Dermis lymphatic vessel endothelial cell (primary cell): Measurements from ENCODE around the gene NSRP1. TPM values are rescaled to one million over a fixed set of nuclear protein-coding genes. Genes with fewer than 3 reads are reported as not detected.

Experiments
- total RNA-seq: library from RNA; depleted of rRNA; stranded (reverse); fragments of >200 nt; gene quantifications from 2 replicates; pipeline ENCODE4 v1.2.1, GENCODE V29; 2014

NSRP1 gene, protein sequence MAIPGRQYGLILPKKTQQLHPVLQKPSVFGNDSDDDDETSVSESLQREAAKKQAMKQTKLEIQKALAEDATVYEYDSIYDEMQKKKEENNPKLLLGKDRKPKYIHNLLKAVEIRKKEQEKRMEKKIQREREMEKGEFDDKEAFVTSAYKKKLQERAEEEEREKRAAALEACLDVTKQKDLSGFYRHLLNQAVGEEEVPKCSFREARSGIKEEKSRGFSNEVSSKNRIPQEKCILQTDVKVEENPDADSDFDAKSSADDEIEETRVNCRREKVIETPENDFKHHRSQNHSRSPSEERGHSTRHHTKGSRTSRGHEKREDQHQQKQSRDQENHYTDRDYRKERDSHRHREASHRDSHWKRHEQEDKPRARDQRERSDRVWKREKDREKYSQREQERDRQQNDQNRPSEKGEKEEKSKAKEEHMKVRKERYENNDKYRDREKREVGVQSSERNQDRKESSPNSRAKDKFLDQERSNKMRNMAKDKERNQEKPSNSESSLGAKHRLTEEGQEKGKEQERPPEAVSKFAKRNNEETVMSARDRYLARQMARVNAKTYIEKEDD
- 10.7 and 20.0 TPM in 2 replicates for total RNA-seq

DNA sequence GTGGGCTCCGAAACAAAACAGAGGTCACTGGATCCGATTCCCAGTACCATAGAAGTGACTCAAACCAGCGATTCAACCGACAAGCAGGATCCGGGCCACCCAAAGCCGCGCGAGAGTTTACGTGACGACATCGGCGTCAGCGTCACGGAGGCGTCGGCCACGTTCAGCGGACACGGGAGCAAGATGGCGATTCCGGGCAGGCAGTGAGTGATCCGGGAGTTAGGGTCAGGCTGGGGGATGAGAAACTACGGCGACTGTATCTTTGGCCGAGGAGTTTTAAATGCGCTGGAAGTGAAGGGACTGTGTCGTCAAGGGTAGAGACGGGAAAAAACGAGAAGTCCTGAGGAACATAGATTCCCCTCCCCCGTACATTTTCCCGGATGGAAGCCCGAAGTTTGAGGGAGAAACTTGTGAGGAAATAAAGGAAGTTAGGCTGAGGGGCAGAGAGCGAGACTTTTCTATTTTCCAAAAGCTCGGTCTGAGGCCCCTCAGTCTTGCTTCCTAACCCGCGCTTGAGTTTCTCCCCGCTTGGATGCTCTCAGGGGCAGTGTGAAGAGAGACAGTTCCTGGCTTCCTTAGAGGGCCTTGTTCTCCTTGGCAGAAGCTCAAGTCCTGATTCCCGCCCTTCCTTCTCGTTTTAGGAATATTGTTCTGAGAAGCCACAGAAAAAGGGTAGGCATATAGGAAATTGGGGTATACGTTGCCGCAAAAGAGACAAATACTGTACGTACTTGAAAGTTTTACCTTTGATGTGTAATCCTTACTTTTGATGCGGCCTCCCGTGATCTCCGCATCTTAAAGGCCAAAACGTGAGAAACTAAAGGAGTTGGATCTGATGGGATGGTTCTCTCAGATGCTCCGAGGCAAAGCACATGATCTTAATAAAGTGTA lies at the start of gene NSRP1:
Gene NSRP1 (plus strand): TSS at position 156 of the 891 bp plus-strand sequence. CDS start 28 bp downstream, at position 184.

DNA sequence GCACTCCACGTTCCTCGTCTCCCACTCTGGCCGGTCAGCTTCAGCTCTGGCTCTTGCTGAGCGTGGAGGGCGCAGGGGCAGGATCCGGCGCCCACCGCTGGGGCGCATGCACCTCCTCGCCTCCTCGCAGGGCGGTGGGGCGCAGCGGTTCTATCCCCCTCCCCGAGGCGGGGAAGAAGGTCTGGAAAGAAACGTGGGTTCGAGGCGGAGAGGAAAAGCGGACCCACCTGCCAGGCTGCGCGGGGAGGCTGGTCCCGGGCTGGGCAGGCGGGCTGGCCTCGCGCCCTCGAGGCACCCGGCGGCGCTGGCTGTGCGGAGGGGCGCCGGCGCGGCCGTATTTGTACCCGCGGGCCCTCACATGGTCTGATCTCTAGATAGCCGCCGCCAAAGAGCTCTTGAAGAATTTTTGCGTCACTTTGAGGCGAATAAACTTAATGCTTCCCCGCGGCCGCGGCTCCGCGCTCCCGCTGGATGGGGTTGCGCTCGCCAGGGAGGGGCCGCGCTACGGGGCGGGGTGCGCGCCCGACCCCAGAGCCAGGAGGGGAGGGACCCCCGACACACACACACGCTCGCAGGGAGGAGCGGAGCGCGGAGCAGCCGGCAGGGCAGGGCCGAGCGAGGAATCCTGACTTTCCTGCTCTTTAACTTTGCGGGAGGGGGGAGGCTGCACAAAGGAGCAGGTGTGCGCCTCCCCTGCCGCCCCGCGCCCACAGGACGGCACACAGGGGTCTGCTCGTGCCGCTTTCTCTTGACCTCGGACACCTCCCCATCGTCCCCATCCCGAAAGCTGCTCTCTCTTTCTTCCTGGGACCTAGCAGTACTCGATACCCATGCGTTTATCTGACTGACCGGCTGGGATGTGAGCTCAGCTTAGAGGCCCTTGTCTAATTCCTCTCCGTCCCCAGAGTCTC lies 119.0 kb downstream of the NSRP1 start, which contains the start of gene SLC6A4:
Gene SLC6A4 (minus strand): TSS at position 312 of the 911 bp plus-strand sequence. CDS start 13,739 bp downstream, outside the sequence.

Other genes with a start within 250 kb of the NSRP1 start
- gene SSH2, start 186.6 kb upstream of the NSRP1 start, total RNA-seq, result 12.5 and 15.5 TPM in 2 replicates
- 0.22 and 0.34 TPM in 2 replicates for gene EFCAB5, start 175.2 kb upstream of the NSRP1 start, total RNA-seq
- 3.4 and 5.0 TPM in 2 replicates for gene SLC6A4, start 118.9 kb downstream of the NSRP1 start, total RNA-seq
- gene BLMH, start 175.1 kb downstream of the NSRP1 start, total RNA-seq, result 43.7 and 80.4 TPM in 2 replicates
- not detected in 2 replicates for gene TMIGD1, start 217.2 kb downstream of the NSRP1 start, total RNA-seq